ENCODE measurements around the gene CAB39L. TPM values are rescaled to one million over a fixed set of nuclear protein-coding genes. Genes with fewer than 3 reads are reported as not detected.
A peak's percentile ranks its signal among the peaks of the same experiment; 100 is the strongest.

CAB39L gene
- total and polyA plus RNA-seq, 2 of the 13 experiments (the other 11 are each of a cell fraction or from before 2014, with no cell fraction given): 3.1 to 6.1 TPM

DNA sequence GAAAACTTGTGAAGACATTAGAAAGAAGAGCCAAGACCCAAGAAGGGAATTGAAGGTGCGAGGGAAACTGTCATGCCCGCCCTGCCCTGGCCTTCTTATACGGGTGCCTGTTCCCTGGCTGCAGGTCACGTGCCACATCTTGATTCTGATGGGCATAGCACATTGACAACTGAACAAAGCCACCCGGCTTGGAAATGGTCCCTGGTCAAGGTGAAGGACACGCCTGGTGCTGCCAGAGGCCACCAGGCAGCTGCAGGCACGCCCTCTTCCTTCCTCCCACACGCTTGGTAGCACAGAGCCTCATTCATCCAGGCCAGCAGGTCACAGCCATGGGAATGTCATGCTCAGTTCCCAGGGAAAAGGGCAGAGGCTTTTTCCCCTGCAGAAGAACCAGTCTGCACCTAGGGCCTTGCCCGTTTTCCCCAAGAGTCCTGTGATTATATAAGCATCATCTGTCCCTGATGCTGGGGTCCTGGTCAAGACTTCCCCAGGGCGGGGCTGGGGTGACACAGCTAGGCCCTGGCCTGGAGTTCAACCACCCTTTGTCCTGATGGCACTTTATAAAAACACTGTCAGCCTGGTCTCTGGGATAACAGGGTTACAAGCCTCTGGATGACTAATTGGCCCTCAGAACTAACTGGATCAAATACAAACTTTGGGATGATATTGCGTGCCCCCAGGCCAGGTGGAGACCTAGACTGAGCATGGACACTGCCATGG lies 140.2 kb downstream of the CAB39L start:
- Histone ChIP-seq H2AFZ (ENCODE audit: low read length) (no peak overlapping the region), H3K27me3 (ENCODE audit: control insufficient read depth in 1 of 2, insufficient read depth in 2 of 2, low read length in 2 of 2) (no peaks in the 10 kb centered on the region), H4K20me1 (ENCODE audit: insufficient read depth, low read length) (no peaks in the 10 kb centered on the region), H3K4me3 (replicated peaks in 1 of 3; ENCODE audit: insufficient read depth in 1 of 3, low read depth in 2 of 3, low read length in 3 of 3) (peak overlapping the region in 1 of 3 experiments; percentile 12; a peak in 1 of 6 replicates), H3K36me3 (replicated peaks in 1 of 2; ENCODE audit: control insufficient read depth in 1 of 2, insufficient read depth in 2 of 2, low read length in 2 of 2) (no peaks in the 10 kb centered on the region), H3K4me2 (ENCODE audit: low read depth, low read length) (peak overlapping the region; percentile 30), H3K79me2 (ENCODE audit: insufficient read depth, low read length) (no peaks in the 10 kb centered on the region), H3K27ac (ENCODE audit: extremely low read length, insufficient read depth, low read length) (no peak overlapping the region), H3K9ac (ENCODE audit: insufficient read depth, low read depth, low read length) (no peak overlapping the region), H3K4me1 (ENCODE audit: insufficient read depth, low read length) (peaks cover 79% of the 10 kb centered on the region), H3K9me3 (ENCODE audit: low read length) (no peaks in the 10 kb centered on the region)
- FAIRE-seq (peak; percentile 63), DNase-seq (ENCODE audit: low spot score) (peak; percentile 86), ATAC-seq (peak; percentile 88)
- WGBS (ENCODE audit: low lambda C conversion rate): 27% methylated on average over 6 of the region's 11 CpGs
- no TSS peak for BruUV-seq (replicated peaks)
- ChIA-PET POLR2A (interaction anchor here (1.2 to 1.3 kb wide), 2 partner anchors 10 to 303 kb away, joined by 3 to 5 read pairs; no protein-coding TSS in a partner anchor), CTCF (ENCODE audit: low intra/inter-chr PET ratio, low total read pairs) (interaction anchor here (0.6 kb wide), 1 partner anchor 303 kb away, joined by 3 read pairs; no protein-coding TSS in a partner anchor)
- in situ Hi-C loops (cut with HindIII; ENCODE audit: extremely low pct_ligation_motif_present, low pct_unique_long_range_greater_than_20kb): loop anchor here (5.0 to 10.0 kb wide), 2 partner anchors 121 to 304 kb away; no protein-coding TSS in a partner anchor
- intact Hi-C loops (cut with micrococcal nuclease; ENCODE audit: unreplicated experiment): loop anchor here (5.0 kb wide), 2 partner anchors 69 to 139 kb away; partner anchors contain the start of genes CAB39L and SETDB2
- no peak for TF ChIP-seq ZNF816 (CRISPR knock-in tag; IDR thresholded peaks at IDR 0.05; ENCODE audit: borderline replicate concordance)
- TF ChIP-seq MLLT10 (CRISPR knock-in tag; IDR thresholded peaks at IDR 0.05): no peak
- no peak for TF ChIP-seq MTA3 (CRISPR knock-in tag; IDR thresholded peaks at IDR 0.05)
- TF ChIP-seq ZNF33A (CRISPR knock-in tag; IDR thresholded peaks at IDR 0.05; ENCODE audit: borderline replicate concordance): no peak
- TF ChIP-seq ZIK1 (CRISPR knock-in tag; IDR thresholded peaks at IDR 0.05; ENCODE audit: borderline replicate concordance, low read depth): no peak
- TF ChIP-seq RXRA (CRISPR knock-in tag; IDR thresholded peaks at IDR 0.05): peak; percentile 98
- TF ChIP-seq NR2F6 (IDR thresholded peaks at IDR 0.05): peak; percentile 70
- peak; percentile 91 for TF ChIP-seq NR2F6 (CRISPR knock-in tag; IDR thresholded peaks at IDR 0.05)
- TF ChIP-seq NRL (CRISPR knock-in tag; IDR thresholded peaks at IDR 0.05; ENCODE audit: borderline replicate concordance): no peak
- TF ChIP-seq SALL2 (CRISPR knock-in tag; IDR thresholded peaks at IDR 0.05): no peak
- no peak for TF ChIP-seq ZNF597 (CRISPR knock-in tag; IDR thresholded peaks at IDR 0.05)
- TF ChIP-seq ZNF883 (CRISPR knock-in tag; IDR thresholded peaks at IDR 0.05; ENCODE audit: not compliant biosample characterization): no peak
- TF ChIP-seq KDM3A (CRISPR knock-in tag; IDR thresholded peaks at IDR 0.05; ENCODE audit: low read depth): no peak
- TF ChIP-seq, protein P1, sequence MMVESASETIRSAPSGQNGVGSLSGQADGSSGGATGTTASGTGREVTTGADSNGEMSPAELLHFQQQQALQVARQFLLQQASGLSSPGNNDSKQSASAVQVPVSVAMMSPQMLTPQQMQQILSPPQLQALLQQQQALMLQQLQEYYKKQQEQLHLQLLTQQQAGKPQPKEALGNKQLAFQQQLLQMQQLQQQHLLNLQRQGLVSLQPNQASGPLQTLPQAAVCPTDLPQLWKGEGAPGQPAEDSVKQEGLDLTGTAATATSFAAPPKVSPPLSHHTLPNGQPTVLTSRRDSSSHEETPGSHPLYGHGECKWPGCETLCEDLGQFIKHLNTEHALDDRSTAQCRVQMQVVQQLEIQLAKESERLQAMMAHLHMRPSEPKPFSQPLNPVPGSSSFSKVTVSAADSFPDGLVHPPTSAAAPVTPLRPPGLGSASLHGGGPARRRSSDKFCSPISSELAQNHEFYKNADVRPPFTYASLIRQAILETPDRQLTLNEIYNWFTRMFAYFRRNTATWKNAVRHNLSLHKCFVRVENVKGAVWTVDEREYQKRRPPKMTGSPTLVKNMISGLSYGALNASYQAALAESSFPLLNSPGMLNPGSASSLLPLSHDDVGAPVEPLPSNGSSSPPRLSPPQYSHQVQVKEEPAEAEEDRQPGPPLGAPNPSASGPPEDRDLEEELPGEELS (CRISPR knock-in tag; IDR thresholded peaks at IDR 0.05): peak; percentile 81
- TF ChIP-seq, protein P2, sequence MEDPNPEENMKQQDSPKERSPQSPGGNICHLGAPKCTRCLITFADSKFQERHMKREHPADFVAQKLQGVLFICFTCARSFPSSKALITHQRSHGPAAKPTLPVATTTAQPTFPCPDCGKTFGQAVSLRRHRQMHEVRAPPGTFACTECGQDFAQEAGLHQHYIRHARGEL (CRISPR knock-in tag; IDR thresholded peaks at IDR 0.05): no peak
- TF ChIP-seq GRHL1 (CRISPR knock-in tag; conservative IDR thresholded peaks at IDR 0.05): no peak
- TF ChIP-seq ZNF3 (CRISPR knock-in tag; IDR thresholded peaks at IDR 0.05): no peak
- no peak for TF ChIP-seq ARHGAP35 (CRISPR knock-in tag; IDR thresholded peaks at IDR 0.05; ENCODE audit: borderline replicate concordance)

Data from HepG2 (cell line).